ENCODE data around the gene SLC25A3. TPM values are rescaled to one million over a fixed set of nuclear protein-coding genes. Genes with fewer than 3 reads are reported as not detected.

Gene SLC25A3
- total RNA-seq, 2 donors from 2014 or later: 680 to 698 TPM

DNA sequence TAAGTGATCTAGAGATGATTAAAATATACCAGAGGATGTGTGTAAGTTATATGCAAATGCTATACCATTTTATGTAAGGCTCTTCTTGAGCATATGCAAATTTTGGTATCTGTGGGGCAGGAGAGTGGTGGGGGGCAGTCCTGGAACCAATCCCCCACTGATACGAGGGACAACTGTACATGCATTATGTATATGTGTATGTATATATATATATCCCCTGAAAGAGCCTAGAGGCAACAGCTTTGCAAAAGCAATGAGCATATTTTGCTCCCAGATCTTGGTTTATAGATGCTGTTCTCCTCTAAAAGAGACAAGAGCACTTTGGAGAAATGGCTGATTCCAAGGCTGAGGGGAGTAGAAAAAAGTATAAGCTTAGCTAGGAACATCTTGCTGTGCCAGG, 12.4 kb upstream of the SLC25A3 start:
- TF ChIP-seq, protein P1, sequence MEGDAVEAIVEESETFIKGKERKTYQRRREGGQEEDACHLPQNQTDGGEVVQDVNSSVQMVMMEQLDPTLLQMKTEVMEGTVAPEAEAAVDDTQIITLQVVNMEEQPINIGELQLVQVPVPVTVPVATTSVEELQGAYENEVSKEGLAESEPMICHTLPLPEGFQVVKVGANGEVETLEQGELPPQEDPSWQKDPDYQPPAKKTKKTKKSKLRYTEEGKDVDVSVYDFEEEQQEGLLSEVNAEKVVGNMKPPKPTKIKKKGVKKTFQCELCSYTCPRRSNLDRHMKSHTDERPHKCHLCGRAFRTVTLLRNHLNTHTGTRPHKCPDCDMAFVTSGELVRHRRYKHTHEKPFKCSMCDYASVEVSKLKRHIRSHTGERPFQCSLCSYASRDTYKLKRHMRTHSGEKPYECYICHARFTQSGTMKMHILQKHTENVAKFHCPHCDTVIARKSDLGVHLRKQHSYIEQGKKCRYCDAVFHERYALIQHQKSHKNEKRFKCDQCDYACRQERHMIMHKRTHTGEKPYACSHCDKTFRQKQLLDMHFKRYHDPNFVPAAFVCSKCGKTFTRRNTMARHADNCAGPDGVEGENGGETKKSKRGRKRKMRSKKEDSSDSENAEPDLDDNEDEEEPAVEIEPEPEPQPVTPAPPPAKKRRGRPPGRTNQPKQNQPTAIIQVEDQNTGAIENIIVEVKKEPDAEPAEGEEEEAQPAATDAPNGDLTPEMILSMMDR (IDR thresholded peaks at IDR 0.05): no peak
- Histone ChIP-seq H3K4me3 (no peak overlapping the region), H3K27ac (no peak overlapping the region), H3K9me3 (no peaks in the 10 kb centered on the region), H3K4me1 (no peaks in the 10 kb centered on the region), H3K36me3 (no peaks in the 10 kb centered on the region), H3K27me3 (no peaks in the 10 kb centered on the region), H3K9ac (ENCODE audit: low read depth in 2 of 2, low read length in 2 of 2) (no peak overlapping the region)
- intact Hi-C loops (cut with DNase I): no loop called here
- DNase-seq: no peak

DNA sequence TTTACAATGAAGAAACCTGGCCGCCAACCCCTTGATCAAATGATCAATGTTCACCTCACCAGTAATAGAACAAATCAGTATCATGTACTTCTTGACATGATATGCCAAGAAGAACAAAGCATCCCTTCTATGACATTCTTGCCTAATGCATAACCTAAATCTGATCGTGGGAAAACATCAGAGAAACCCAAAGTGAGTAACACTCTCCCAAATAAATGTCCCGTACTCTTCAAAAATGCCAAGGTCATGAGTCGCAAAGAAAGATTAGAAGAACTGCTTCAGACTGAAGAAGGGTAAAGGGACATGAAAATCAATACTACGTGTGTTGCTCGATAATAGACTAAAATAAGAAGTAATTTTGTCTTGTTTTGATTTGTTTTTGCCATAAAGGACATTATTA, 11.4 kb upstream of the SLC25A3 start:
- DNase-seq: no peak
- no peak overlapping the region for H3K4me3 ChIP-seq
- H3K9ac ChIP-seq (ENCODE audit: low read depth in 2 of 2, low read length in 2 of 2): no peak overlapping the region
- H3K27me3 ChIP-seq: no peaks in the 10 kb centered on the region
- no peaks in the 10 kb centered on the region for H3K36me3 ChIP-seq
- intact Hi-C loops (cut with DNase I): no loop called here
- no peaks in the 10 kb centered on the region for H3K9me3 ChIP-seq
- no peak overlapping the region for H3K27ac ChIP-seq
- no peaks in the 10 kb centered on the region for H3K4me1 ChIP-seq
- TF ChIP-seq, protein P1 (IDR thresholded peaks at IDR 0.05): no peak

DNA sequence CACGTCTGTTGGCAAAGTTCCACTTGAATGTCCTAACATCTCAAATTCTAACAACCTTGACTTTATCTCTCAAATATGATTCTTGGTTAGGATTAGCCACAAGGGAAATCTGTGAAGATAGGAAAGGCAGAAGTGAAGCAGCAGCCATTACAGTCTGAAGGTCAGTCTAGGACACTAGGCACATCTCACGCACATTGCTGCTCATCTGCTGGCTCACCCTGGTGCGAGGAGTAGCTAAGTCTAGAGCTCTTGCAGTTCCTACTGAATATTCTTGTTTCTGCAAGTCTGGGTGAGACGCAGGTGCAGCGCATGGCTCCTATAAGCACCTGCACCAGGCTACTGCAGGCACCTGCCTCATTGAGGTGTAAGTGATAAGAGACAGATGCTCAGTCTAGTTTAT, 6.4 kb upstream of the SLC25A3 start:
- Histone ChIP-seq H3K27ac (no peak overlapping the region), H3K4me3 (no peak overlapping the region), H3K36me3 (no peaks in the 10 kb centered on the region), H3K4me1 (no peaks in the 10 kb centered on the region), H3K9ac (ENCODE audit: low read depth in 2 of 2, low read length in 2 of 2) (no peak overlapping the region), H3K9me3 (no peaks in the 10 kb centered on the region), H3K27me3 (no peaks in the 10 kb centered on the region)
- DNase-seq: no peak
- intact Hi-C loops (cut with DNase I): no loop called here
- TF ChIP-seq, protein P1 (IDR thresholded peaks at IDR 0.05): no peak

DNA sequence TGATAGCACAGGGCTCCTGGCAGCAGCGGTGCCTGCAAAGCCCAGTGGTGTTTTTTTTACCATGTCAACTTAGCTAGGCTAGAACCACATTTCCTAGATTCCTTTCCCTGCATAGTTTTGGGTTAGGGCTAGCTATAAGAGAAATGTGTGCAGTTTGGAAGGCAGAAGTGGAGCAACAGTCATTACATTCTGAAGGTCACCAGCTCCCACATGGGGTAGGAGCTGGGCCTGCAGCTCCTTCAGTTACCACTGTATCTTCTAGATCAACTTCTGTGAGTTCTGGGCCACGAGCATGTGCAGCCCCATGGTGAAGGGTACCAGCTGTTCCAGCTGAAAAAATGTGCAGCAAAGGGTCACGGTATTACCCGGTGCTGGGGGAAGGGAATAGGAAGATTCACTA, 2.3 kb upstream of the SLC25A3 start:
- H3K4me3 ChIP-seq: no peak overlapping the region
- intact Hi-C loops (cut with DNase I): no loop called here
- no peaks in the 10 kb centered on the region for H3K36me3 ChIP-seq
- H3K27me3 ChIP-seq: no peaks in the 10 kb centered on the region
- no peaks in the 10 kb centered on the region for H3K9me3 ChIP-seq
- DNase-seq: no peak
- TF ChIP-seq, protein P1 (IDR thresholded peaks at IDR 0.05): no peak
- H3K4me1 ChIP-seq: no peaks in the 10 kb centered on the region
- no peak overlapping the region for H3K27ac ChIP-seq
- no peak overlapping the region for H3K9ac ChIP-seq (ENCODE audit: low read depth in 2 of 2, low read length in 2 of 2)

DNA sequence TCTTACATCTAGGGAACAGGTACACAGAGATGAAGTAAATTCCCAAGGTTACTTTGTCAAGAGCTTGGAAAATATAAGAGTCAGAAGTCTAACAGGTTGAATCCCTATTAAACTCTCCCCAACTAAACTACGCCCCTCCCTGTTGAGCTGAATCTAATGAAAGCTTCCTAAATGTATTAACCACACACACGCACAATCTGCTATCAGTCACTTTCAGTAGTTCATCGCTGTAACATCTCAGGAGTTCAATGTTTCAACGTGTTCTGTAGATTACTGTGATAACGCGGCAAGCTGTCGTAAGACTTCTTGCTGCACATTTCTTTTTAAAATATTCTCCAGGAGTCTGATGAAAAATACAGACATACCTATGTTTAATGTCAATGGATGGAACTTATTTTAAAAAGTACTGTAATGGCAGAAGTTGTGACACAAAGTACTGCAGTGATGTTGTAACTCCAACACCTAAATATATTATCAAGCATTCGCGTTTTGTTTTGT, 612 bp upstream of the SLC25A3 start:
- no peaks in the 10 kb centered on the region for H3K36me3 ChIP-seq
- no peaks in the 10 kb centered on the region for H3K27me3 ChIP-seq
- peak overlapping the region; percentile 92 for H3K27ac ChIP-seq
- H3K4me1 ChIP-seq: no peaks in the 10 kb centered on the region
- H3K9ac ChIP-seq (ENCODE audit: low read depth in 2 of 2, low read length in 2 of 2): peak overlapping the region; percentile 66 to 69
- H3K4me3 ChIP-seq: peak overlapping the region; percentile 79
- no peak for DNase-seq
- intact Hi-C loops (cut with DNase I): no loop called here
- TF ChIP-seq, protein P1 (IDR thresholded peaks at IDR 0.05): no peak
- H3K9me3 ChIP-seq: no peaks in the 10 kb centered on the region

Data from colonic mucosa (tissue), 4 donors.